WERI-Rb-1 (cell line): ENCODE data around the gene GOLGA8B.

Experiments
- DNase-seq: peaks from one replicate; pipeline ENCODE4 v3.0.0-alpha.2; 2020
- H3K27ac ChIP-seq: fragments of 250-450 bp; sonication (Bioruptor Pico); 2 replicates; pipeline ENCODE4 v1.5.1; 2020; ENCODE audit warnings: mild to moderate bottlenecking, moderate library complexity
- H3K27me3 ChIP-seq: fragments of 250-450 bp; sonication (Bioruptor Pico); 2 replicates; pipeline ENCODE4 v1.5.1; 2021; ENCODE audit warnings: mild to moderate bottlenecking, low read depth, moderate library complexity; ENCODE audit not compliant: insufficient read depth, severe bottlenecking
- H3K36me3 ChIP-seq: fragments of 250-450 bp; sonication (Bioruptor Pico); 2 replicates; pipeline ENCODE4 v1.5.1; 2020; ENCODE audit warnings: mild to moderate bottlenecking, moderate library complexity
- H3K4me3 ChIP-seq: 2 replicates; pipeline ENCODE4 v1.5.1; 2011; ENCODE audit warnings: low read depth, mild to moderate bottlenecking, control low read depth, low read length
- H3K9me3 ChIP-seq: fragments of 250-450 bp; sonication (Bioruptor Pico); 2 replicates; pipeline ENCODE4 v1.5.1; 2021; ENCODE audit warnings: mild to moderate bottlenecking, moderate library complexity; ENCODE audit not compliant: severe bottlenecking
- TF ChIP-seq, protein P1 (sequence below): IDR thresholded peaks from 2 replicates; pipeline ENCODE4 v1.5.1; 2011; ENCODE audit warnings: low read depth, mild to moderate bottlenecking, control low read depth, inconsistent platforms, low read length

The GOLGA8B gene

GRCh38 chr15:34606131-34606530 lies 22.7 kb upstream of the GOLGA8B start:
- H3K4me3 ChIP-seq, result no peak overlapping the region
- no peak for DNase-seq
- no peaks in the 10 kb centered on the region for H3K36me3 ChIP-seq
- no peaks in the 10 kb centered on the region for H3K9me3 ChIP-seq
- no peak overlapping the region for H3K27ac ChIP-seq
- TF ChIP-seq, protein P1, sequence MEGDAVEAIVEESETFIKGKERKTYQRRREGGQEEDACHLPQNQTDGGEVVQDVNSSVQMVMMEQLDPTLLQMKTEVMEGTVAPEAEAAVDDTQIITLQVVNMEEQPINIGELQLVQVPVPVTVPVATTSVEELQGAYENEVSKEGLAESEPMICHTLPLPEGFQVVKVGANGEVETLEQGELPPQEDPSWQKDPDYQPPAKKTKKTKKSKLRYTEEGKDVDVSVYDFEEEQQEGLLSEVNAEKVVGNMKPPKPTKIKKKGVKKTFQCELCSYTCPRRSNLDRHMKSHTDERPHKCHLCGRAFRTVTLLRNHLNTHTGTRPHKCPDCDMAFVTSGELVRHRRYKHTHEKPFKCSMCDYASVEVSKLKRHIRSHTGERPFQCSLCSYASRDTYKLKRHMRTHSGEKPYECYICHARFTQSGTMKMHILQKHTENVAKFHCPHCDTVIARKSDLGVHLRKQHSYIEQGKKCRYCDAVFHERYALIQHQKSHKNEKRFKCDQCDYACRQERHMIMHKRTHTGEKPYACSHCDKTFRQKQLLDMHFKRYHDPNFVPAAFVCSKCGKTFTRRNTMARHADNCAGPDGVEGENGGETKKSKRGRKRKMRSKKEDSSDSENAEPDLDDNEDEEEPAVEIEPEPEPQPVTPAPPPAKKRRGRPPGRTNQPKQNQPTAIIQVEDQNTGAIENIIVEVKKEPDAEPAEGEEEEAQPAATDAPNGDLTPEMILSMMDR, result no peak
- no peaks in the 10 kb centered on the region for H3K27me3 ChIP-seq

GRCh38 chr15:34603095-34603494 lies 19.6 kb upstream of the GOLGA8B start:
- TF ChIP-seq, protein P1, result no peak
- H3K27me3 ChIP-seq, result no peaks in the 10 kb centered on the region
- no peaks in the 10 kb centered on the region for H3K36me3 ChIP-seq
- no peaks in the 10 kb centered on the region for H3K9me3 ChIP-seq
- DNase-seq, result no peak
- no peak overlapping the region for H3K4me3 ChIP-seq
- no peak overlapping the region for H3K27ac ChIP-seq

DNA sequence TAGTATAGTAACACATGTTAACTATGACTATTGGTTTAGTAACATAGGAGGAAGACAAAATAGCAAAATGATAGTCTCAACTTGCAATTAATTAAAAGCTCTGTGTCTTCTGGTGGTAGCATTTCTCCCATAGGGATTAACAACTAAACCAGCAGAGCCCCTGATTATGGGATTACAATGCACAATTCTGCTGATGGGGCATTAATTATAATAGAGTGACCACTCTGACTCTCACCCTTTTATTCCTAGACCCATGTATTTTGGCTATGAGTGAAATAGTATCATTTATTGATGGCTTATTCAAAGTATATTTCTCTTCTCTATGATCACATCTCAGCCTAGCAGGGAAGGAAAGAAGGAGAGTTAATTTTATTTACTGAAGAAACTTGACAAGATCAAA lies 17.5 kb upstream of the GOLGA8B start:
- H3K9me3 ChIP-seq, result no peaks in the 10 kb centered on the region
- no peak overlapping the region for H3K27ac ChIP-seq
- no peak overlapping the region for H3K4me3 ChIP-seq
- H3K36me3 ChIP-seq, result no peaks in the 10 kb centered on the region
- DNase-seq, result no peak
- TF ChIP-seq, protein P1, result no peak
- no peaks in the 10 kb centered on the region for H3K27me3 ChIP-seq

GRCh38 chr15:34598799-34599585 lies 15.5 kb upstream of the GOLGA8B start:
- H3K27me3 ChIP-seq, result no peaks in the 10 kb centered on the region
- H3K36me3 ChIP-seq, result no peaks in the 10 kb centered on the region
- H3K4me3 ChIP-seq, result no peak overlapping the region
- DNase-seq, result no peak
- H3K27ac ChIP-seq, result no peak overlapping the region
- no peaks in the 10 kb centered on the region for H3K9me3 ChIP-seq
- TF ChIP-seq, protein P1, result no peak

- Histone ChIP-seq H3K4me3 (no peak overlapping the region), H3K36me3 (no peaks in the 10 kb centered on the region), H3K27me3 (no peaks in the 10 kb centered on the region), H3K27ac (no peak overlapping the region), H3K9me3 (no peaks in the 10 kb centered on the region)
- TF ChIP-seq, protein P1, result no peak
- DNase-seq, result no peak
Measured at GRCh38 chr15:34597316-34597715, 13.9 kb upstream of the GOLGA8B start.

DNA sequence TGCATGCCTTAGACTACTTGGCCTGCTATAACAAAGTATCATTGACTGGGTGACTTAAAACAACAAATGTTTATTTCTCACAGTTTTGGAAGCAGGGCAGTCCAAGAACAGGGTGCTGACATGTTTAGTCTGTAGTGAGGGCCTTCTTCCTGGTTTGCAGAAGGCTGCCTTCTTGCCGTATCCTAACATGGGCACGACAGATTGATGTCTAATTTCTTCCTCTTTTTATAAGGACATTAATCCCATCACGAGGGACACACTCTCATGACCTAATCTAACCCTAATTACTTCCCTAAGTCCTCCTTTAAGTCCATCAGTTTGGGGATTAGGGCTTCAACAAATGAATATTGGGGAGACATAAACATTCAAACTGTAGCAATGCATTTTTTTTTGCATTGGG lies 10.9 kb upstream of the GOLGA8B start:
- TF ChIP-seq, protein P1, result no peak
- Histone ChIP-seq H3K4me3 (no peak overlapping the region), H3K27ac (no peak overlapping the region), H3K27me3 (no peaks in the 10 kb centered on the region), H3K36me3 (no peaks in the 10 kb centered on the region), H3K9me3 (no peaks in the 10 kb centered on the region)
- DNase-seq, result no peak
